Neuron (in vitro differentiated cells): Measurements from ENCODE around the gene IFT57.

Experiments used
- H2AFZ ChIP-seq: one replicate; pipeline ENCODE4 v1.6.1; 2013; ENCODE audit warnings: low read depth, mild to moderate bottlenecking, inconsistent platforms, low read length, moderate library complexity
- H3K27me3 ChIP-seq: one replicate; pipeline ENCODE4 v1.6.1; 2013; ENCODE audit warnings: low read length; ENCODE audit not compliant: insufficient read depth
- H3K36me3 ChIP-seq: one replicate; pipeline ENCODE4 v1.6.1; 2013; ENCODE audit warnings: low read length; ENCODE audit not compliant: insufficient read depth
- H3K4me1 ChIP-seq: one replicate; pipeline ENCODE4 v1.6.1; 2013; ENCODE audit warnings: low read length; ENCODE audit not compliant: insufficient read depth
- H3K4me3 ChIP-seq: 2 replicates; pipeline ENCODE4 v1.5.1; 2013; ENCODE audit warnings: mild to moderate bottlenecking, low read length, moderate library complexity
- H3K9me3 ChIP-seq: one replicate; pipeline ENCODE4 v1.6.1; 2013; ENCODE audit warnings: low read length

The IFT57 gene

DNA sequence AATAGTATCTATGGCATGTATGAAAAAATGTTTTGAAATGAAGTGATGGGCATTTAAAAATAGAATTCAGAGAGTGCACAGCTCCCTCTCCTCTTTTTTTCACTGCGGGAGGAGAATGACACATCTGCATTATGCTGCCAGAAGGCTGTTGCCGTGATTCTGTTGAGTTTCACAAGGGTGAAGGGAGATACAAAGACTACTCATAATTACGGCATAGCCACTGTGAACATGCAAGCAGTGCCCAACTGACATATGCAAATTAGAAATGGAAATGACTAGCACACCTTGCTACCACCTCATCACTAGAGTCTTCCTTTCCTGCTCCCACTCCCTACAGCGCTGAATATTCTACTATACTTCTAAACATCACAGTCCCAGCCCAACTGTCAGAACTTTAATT lies 20.1 kb downstream of the IFT57 start:
- no peaks in the 10 kb centered on the region for H3K9me3 ChIP-seq
- no peaks in the 10 kb centered on the region for H3K4me1 ChIP-seq
- no peaks in the 10 kb centered on the region for H3K27me3 ChIP-seq
- peaks cover 17% of the 10 kb centered on the region for H3K36me3 ChIP-seq
- H3K4me3 ChIP-seq: no peak overlapping the region
- no peak overlapping the region for H2AFZ ChIP-seq

DNA sequence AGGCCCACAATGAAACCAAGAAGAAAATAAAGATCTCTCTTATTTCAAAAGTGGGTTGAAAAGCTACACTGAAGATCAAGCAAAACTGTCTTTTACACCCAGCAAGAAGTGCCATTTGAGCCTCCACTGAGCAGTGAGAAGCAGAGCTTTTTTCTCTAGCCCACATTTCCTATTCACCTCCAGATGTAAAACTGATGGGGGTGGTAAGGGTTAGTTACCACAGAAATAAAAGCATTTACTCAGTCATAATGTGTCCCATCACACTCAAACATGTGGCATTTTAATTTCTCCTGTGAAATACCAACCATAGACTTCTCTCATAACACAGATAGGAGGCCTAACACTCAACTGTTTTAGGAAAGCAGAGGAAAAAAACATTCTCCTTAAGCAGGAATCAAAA lies 21.0 kb downstream of the IFT57 start:
- Histone ChIP-seq H3K4me3 (no peak overlapping the region), H3K4me1 (no peaks in the 10 kb centered on the region), H2AFZ (no peak overlapping the region), H3K27me3 (no peaks in the 10 kb centered on the region), H3K9me3 (no peaks in the 10 kb centered on the region), H3K36me3 (peaks cover 14% of the 10 kb centered on the region)

DNA sequence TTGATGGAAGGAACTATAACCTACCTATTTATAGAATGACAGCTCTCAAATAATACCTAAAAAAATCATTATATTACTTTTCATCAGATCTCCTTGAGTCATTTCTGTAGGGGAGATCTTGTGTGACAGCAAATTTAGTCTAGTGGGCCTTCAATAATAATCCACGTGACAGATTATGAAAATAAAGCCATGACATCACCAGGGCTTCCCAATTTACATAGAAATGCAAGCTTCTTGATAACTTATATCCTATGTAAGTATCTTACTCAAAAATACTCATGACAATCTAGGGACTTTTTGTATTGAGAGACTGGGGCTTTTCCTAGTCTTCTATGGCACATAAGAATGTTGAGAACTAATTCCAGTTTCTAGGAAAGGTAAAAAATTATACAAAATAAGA lies 21.6 kb downstream of the IFT57 start:
- Histone ChIP-seq H3K4me1 (no peaks in the 10 kb centered on the region), H3K36me3 (peaks cover 14% of the 10 kb centered on the region), H2AFZ (no peak overlapping the region), H3K27me3 (no peaks in the 10 kb centered on the region), H3K4me3 (no peak overlapping the region), H3K9me3 (no peaks in the 10 kb centered on the region)

DNA sequence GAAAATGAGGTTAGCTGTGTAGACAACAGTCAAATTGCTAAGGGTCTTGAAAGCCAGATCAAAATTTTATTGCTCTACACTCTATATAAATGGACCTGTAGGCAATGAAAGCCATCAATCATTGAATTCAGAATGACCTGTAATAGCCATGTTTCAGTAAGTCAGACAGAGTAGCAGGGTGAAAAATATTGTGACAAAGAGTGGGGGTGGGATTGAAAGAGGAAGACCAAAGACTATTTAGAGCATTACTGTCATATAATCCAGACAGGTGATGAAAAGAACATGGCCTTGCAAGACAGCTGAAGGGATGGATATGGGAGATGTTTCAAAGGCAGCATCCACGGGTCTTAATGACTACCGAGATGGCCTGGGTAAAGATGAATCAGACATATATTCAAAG lies 22.2 kb downstream of the IFT57 start:
- Histone ChIP-seq H3K27me3 (no peaks in the 10 kb centered on the region), H3K4me1 (no peaks in the 10 kb centered on the region), H2AFZ (no peak overlapping the region), H3K4me3 (no peak overlapping the region), H3K36me3 (peaks cover 12% of the 10 kb centered on the region), H3K9me3 (peaks cover 4% of the 10 kb centered on the region)

DNA sequence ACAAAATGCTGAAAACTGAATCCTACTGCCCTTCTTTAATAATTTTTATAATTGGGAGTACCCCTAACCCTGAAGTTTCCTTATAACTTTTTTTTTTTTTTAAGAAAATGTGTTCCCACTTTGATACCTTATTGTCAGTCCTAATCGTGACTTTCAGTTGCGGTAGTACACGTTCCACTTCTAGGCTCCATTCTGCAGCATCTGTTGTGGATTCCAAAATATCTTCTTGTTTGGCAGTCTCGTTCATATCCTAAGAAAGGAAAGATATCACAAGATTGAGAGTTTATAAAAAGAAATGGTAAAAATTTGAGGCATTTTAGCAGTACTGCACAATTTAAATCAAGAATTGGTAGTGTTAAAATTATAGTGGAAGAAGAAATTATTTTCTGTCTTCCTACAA lies 30.8 kb downstream of the IFT57 start:
- Histone ChIP-seq H3K36me3 (peaks cover 20% of the 10 kb centered on the region), H3K27me3 (no peaks in the 10 kb centered on the region), H3K4me3 (no peak overlapping the region), H3K9me3 (peaks cover 8% of the 10 kb centered on the region), H2AFZ (no peak overlapping the region), H3K4me1 (no peaks in the 10 kb centered on the region)

DNA sequence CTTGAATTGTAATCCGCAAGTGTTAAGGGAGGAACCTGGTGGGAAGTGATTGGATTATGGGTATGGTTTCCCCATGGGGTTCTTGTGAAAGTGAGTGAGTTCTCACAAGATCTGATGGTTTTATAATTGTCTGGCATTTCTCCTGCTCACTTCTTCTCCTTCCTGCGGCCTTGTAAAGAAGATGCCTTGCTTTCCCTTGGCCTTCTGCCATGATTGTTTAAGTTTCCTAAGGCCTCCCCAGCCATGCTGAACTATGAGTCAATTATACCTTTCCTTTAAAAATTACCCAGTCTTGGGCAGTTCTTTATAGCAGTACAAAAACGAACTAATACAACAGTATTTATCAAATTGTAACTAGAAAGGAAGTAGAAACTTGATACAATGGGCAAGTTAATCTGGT lies 31.9 kb downstream of the IFT57 start:
- H3K27me3 ChIP-seq: no peaks in the 10 kb centered on the region
- H3K36me3 ChIP-seq: peaks cover 20% of the 10 kb centered on the region
- no peaks in the 10 kb centered on the region for H3K4me1 ChIP-seq
- peaks cover 7% of the 10 kb centered on the region for H3K9me3 ChIP-seq
- no peak overlapping the region for H2AFZ ChIP-seq
- no peak overlapping the region for H3K4me3 ChIP-seq

DNA sequence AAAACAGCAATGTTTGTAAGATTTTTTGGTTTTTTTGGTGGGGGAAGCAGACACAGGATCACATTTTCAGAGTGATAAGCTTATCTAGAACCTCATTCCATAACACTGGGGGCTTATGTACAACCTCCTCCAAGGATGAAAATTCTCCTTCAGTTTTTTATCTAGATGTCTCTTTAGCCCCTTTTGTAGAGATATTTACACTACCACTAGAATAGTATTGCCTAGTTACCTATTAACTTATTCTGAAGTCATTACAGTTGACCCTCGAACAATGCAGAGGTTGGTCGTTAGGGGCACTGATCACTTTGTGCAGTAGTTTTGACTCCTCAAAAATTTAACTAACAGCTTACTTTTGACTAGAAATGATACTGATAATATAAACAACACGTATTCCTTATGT lies 32.8 kb downstream of the IFT57 start:
- Histone ChIP-seq H3K9me3 (peaks cover 4% of the 10 kb centered on the region), H2AFZ (no peak overlapping the region), H3K4me3 (no peak overlapping the region), H3K4me1 (no peaks in the 10 kb centered on the region), H3K27me3 (no peaks in the 10 kb centered on the region), H3K36me3 (peaks cover 20% of the 10 kb centered on the region)

DNA sequence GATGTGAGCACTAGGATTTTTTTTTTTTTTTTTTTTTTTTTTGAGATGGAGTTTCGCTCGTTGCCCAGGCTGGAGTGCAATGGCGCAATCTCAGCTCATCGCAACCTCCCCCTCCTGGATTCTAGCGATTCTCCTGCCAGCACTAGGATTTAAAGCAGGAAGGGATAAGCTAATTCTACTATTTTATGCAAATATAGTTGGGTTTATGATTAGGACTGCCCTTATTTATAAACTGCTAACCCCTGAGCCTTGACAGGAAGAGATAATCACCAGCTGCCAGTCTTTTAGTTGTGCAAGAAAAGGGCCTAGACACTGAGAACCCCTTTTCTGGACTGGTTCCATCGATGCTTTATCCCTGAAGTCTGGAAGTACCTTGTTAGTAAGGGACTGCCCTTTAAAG lies 36.7 kb downstream of the IFT57 start:
- Histone ChIP-seq H3K27me3 (no peaks in the 10 kb centered on the region), H3K4me3 (no peak overlapping the region), H3K4me1 (no peaks in the 10 kb centered on the region), H3K36me3 (peaks cover 14% of the 10 kb centered on the region), H3K9me3 (peaks cover 4% of the 10 kb centered on the region), H2AFZ (no peak overlapping the region)

DNA sequence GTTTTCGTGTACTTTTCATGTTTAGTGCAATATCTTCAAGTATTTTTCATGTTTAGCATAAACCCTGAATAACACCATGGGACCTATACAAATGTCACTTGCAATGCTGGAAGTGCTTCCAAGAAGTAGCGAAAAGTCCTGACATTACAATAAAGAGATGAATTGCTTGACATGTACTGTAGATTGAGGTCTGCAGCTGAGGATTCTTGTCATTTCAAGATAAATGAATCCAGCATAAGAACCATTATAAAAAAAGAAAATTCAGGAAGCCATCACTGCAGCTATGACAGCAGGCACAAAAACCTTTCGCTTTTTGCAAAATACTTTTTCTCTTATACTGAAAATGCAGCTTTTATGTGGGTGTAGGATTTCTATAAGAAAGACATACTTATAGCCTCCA lies 37.4 kb downstream of the IFT57 start:
- Histone ChIP-seq H3K9me3 (peaks cover 2% of the 10 kb centered on the region), H3K4me1 (no peaks in the 10 kb centered on the region), H2AFZ (no peak overlapping the region), H3K36me3 (peaks cover 7% of the 10 kb centered on the region), H3K4me3 (no peak overlapping the region), H3K27me3 (no peaks in the 10 kb centered on the region)

DNA sequence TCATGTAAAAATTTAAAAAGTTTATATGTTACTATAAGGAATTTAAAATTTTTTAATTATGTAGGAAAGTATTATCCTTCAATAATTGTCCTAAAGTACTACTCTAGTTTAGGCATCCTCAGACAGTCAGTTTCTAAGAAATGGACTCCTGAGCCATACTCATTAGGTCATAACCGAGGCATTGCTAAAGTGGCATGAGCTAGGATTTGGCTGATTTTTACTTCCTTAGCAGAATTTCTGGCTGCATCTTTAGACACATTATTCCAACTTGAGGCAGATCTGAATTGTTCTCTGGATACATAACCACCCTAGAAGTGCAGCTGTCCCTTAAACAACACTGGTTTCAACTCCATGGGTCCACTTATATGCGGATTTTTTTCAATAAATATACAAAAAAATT lies 38.3 kb downstream of the IFT57 start:
- Histone ChIP-seq H3K27me3 (no peaks in the 10 kb centered on the region), H2AFZ (no peak overlapping the region), H3K4me1 (no peaks in the 10 kb centered on the region), H3K9me3 (peaks cover 2% of the 10 kb centered on the region), H3K36me3 (no peaks in the 10 kb centered on the region), H3K4me3 (no peak overlapping the region)

DNA sequence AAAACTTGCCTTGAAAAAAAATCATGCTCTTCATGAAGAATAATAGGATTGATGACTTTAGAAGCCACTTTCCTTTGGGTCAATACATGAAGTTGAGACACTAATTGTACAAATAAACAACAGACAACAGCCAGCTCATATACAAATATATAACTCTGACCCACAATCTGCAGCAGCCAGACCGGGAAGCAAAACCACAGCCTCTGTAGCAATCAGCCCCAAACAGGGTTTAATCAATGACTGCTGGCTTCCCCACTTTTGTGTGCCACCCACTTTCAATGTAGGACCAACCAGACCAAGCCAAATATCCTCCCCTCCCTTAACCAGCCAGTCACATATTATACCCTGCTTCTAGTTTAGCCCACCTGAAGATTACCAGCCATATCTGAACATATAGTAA lies 39.0 kb downstream of the IFT57 start:
- Histone ChIP-seq H3K36me3 (no peaks in the 10 kb centered on the region), H3K4me1 (no peaks in the 10 kb centered on the region), H2AFZ (no peak overlapping the region), H3K27me3 (no peaks in the 10 kb centered on the region), H3K4me3 (no peak overlapping the region), H3K9me3 (peaks cover 2% of the 10 kb centered on the region)

DNA sequence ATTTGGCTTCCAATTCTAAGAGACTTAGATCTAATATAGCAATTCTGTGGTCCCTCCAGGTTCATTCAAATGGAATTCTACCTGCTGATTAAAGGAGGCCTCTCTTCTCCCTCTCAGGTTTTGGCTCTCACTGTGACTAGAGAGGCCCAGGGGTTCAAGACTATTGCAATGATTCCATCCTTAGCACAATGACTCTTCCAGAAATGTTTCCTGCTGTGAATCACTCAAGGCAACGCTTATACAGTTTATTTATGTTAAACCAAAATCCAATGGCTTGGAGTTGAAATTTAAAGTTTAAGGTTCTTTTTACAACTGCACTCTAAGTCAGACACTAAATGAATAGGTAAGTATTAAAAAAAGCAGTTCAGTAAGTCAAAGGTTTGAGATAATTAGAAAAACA lies 39.9 kb downstream of the IFT57 start:
- H3K9me3 ChIP-seq: peaks cover 2% of the 10 kb centered on the region

DNA sequence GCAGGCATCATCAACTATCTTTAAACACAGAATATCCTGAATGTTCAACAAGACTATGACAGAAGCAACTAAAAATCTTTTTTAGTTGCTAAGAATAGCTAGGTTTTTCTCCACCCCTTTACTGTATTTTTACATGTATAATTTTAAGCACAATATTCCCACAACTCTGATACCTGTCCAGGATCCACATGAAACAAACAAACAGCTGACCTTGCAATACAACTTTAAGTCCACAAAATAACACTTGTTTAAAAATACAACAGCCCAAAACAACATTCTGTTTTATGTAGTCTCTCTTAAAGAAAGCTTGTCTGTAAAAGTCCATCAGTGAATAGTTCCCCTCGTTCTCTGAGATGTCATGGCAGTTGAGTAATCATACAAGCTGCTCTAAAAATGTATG lies 41.1 kb downstream of the IFT57 start:
- Histone ChIP-seq H3K9me3 (no peaks in the 10 kb centered on the region), H3K4me3 (no peak overlapping the region), H2AFZ (no peak overlapping the region), H3K4me1 (no peaks in the 10 kb centered on the region), H3K36me3 (no peaks in the 10 kb centered on the region), H3K27me3 (no peaks in the 10 kb centered on the region)

More for the DNA sequence above, 39.9 kb downstream of the IFT57 start:
- H3K27me3 ChIP-seq: no peaks in the 10 kb centered on the region
- H3K36me3 ChIP-seq: no peaks in the 10 kb centered on the region
- H3K4me3 ChIP-seq: no peak overlapping the region
- no peaks in the 10 kb centered on the region for H3K4me1 ChIP-seq
- H2AFZ ChIP-seq: no peak overlapping the region

DNA sequence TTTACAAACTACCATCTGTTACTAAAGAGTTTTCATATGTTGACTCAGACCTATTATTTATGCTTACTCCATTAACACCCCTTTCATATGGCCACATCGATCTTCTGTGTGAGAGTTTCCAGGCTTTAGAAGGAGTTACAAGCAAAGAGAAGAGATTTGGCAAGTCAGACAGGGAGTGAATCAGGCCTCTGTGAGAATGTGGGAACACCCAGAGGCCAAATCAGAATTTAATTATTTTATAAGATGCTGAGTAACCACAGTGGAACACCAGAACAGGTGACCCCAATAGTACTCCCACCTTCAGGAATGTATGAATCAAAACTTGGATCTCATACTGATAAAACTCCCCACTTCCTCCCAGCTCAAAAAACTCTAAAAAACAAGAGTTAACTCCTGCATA lies 42.0 kb downstream of the IFT57 start:
- Histone ChIP-seq H3K4me1 (peaks cover 5% of the 10 kb centered on the region), H2AFZ (no peak overlapping the region), H3K27me3 (no peaks in the 10 kb centered on the region), H3K4me3 (no peak overlapping the region), H3K36me3 (no peaks in the 10 kb centered on the region), H3K9me3 (no peaks in the 10 kb centered on the region)
